GF-D8 (cell line): ENCODE data around the gene ZFP69.

ENCODE experiments used
- DNase-seq: peaks from one replicate; lab custom pipeline; 2025; lab: John Stamatoyannopoulos, UW

Gene ZFP69

DNA sequence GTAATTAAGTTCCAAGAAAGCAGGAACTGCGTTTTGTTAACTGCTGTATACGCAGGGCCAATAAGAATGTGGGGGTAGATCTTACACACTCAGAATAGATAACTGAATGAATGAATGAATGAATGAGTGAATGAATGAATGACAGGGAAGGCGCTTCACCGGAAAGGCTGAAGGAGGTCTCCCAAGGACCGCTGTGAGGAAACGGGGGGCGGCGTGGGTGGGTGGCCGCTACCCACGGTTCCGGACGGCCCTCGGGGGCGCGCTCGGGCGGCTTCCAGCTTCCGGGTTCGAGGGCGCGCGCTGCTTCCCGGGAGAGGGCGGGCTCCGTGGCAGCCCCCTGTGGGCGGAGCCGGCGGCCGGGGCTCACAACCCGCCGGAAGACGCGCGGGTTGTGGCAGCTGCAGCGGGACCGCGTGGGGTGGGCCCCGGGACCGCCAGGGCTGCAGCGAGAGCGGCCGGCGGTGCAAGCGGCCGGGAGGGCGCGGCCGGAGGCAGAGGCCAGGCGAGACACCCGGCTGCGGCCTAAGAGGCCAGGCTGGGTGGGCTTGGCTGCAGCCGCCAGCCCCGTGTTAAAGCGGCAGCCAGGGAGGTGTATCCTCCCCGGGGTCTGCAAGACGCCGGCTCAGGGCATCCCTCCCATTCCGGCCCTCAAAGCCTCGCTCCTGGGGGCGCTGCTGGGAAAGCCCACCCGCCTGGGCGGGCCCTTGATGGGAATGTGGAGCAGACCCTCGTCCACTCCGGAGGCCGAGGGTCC lies at the start of gene ZFP69:
ZFP69 (plus strand) TSS at position 367 of the 754 bp plus-strand sequence. CDS start 2,072 bp downstream, outside the sequence.
- DNase-seq: peak; percentile 32

DNA sequence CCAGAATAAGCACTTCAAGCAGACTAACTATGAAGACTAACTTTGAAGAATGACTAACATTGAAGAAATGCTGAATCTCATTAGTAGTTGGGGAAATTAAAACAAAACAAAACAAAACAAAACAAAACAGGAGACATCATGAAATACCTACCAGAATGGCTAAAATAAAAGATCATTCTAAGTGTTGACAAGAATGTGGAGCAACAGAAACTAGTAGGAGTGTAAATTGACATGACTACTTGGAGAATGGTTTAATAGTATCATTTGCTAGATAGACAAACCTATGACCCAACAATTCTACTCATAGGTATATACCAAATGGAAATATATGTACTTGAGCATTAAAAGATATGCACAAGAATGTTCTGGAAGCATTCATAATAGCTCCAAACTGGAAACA lies 45.7 kb upstream of the ZFP69 start:
- DNase-seq: no peak

DNA sequence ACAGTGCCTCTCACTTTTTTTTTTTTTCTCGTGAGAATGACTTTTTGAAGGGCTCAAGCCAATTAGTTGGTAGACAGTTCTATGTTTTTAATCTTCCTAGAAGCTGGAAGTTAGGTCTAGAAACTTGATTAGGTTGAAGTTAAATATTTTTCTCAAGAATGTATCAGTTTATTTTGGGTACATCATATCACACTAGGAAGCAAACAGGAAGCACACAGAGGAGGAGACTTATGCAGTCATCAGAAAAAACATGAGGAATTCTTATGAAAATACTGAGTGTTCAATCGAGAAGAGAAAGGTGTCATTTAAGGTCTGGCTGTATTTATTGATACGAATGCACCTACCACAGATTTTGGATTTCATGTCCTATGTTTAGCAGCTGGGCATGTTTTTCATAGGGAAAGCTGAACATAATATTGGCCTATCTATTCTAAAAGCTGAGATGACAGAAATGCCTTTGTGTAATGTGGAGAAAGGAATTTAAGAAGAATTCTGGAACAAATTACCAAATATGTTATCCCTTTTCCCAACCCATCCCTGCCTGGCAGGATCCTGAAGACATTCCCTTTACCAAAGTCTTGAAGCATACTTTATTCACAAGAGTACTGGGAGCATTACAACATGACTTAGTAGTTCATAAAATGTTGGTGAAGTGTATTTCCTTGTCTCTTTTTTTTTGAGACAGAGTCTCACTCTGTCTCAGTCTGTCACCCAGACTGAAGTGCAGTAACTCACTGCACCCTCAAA lies 44.3 kb upstream of the ZFP69 start:
- no peak for DNase-seq

DNA sequence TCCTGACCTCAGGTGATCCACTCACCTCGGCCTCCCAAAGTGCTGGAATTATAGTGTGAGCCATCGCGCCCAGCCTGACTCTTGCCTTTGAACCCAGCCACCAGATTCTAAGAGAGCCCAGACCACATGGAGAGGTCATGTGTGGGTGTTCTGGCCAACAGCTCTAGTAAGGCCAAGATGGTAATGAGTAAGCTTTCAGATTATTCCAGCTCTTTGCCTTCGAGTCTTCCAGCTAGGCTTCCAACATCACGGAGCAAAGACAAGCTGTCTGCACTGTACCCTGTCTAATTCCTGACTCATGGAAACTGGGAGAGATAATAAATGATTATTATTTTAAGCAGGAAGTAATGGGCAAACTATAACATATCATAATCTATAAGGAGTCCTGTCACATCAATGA lies 41.6 kb upstream of the ZFP69 start:
- DNase-seq: no peak

DNA sequence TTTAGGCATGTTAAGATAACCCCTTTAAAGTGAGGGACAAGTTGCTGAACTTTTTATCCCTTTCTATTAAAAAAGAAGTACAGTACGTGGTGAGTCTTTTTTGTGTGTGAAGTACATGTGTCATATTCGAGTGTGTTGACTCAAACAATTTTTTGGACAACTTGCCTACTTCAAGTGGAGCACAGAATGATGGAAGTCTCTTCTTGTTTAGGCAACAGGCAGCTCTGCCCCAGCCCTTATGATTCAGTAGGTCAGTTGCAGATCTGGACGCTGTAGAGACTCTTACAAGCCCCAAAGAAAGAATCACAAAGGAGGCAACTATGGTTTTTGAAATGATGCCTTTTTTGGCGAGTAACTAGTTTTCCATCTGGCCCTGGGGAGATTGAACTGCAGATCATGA lies 41.2 kb upstream of the ZFP69 start:
- no peak for DNase-seq

DNA sequence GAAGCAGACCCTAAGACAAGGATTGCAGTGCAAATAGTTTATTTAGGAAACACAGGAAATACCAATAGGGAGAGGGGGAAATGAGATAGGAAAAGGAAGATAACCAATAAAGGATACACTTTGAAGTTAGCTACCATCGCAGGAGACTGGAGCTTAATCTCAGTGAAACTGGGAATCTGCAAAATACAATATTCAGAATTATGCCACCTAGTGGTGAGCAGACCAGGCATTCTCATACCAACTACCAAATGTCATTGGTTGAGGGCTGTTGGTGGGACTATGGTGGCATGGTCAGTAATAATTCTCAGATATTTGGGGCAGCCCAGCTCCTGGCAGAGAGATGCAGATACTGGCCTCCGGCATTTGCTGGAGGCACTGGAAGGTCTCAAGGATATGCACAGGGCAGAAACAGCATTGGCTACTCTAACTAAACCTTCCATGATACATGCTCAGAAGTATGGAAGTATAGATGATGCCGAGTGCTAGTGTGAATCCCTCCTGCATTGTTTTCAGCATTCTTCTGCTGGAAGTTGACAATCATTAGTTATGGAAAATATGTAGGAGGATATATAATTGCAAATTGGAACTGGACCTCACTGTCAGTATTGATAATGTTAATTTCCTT lies 38.6 kb upstream of the ZFP69 start:
- DNase-seq: no peak

DNA sequence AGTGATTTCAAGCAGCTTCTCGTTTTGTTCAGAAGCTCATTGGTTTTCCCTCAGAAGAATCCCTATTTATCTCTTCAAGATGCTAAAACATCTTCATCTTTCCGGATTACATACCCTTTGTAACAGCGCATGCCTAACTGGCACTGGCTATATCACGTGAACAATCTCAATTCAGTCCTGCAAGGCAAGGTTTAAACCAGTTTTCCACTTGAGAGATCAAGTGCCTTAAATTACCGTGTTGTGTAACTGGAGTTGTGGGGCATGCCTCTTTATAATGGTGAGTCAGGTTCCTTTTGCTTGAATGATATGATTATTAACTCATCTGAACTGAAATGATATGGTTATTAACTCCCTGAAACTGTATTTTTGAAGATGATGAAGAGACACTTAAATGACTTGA lies 37.8 kb upstream of the ZFP69 start:
- DNase-seq: no peak

DNA sequence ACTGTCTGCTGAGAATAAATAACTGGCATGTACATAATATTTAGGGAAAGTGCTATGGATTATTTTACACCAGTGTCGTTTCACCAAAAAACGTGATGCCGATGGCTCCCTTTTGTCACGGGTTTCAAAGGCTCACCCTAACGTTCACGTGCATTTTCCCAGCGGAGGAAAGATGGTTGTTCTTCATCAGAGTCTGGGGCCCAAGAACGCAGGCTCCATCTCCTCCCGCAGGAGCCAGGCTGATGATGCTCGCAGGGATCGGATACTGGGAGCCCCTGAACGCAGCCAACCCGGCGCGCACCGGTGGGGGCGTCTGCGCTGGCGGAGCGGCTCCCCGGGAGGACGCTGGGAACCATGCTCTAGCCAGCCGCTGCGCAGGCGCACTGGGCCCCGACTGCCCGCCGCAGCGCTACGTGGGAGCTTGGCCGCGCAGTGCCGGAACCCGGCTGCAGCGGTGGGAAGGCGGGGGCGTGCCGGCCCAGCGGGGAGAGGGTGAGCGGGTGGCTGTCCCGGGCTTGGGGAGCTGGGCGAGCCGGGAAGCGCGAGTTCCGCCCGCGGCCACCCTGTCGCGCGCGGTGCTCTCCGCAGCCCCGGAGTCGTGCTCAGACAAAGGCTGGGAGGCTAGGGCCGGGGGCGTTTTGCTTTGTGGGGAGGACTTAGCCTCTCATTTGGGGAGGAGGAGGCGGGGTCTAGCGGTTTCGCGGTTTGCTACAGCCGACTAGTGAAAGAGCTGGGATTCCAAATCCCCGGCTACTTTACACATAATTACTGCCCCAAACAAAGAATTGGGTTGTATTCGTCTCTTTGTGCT lies 27.2 kb upstream of the ZFP69 start, which contains the start of gene ZFP69B:
ZFP69B (plus strand) TSS at position 793 of the 811 bp plus-strand sequence. CDS start 486 bp downstream, outside the sequence.
- DNase-seq: peak; percentile 63

DNA sequence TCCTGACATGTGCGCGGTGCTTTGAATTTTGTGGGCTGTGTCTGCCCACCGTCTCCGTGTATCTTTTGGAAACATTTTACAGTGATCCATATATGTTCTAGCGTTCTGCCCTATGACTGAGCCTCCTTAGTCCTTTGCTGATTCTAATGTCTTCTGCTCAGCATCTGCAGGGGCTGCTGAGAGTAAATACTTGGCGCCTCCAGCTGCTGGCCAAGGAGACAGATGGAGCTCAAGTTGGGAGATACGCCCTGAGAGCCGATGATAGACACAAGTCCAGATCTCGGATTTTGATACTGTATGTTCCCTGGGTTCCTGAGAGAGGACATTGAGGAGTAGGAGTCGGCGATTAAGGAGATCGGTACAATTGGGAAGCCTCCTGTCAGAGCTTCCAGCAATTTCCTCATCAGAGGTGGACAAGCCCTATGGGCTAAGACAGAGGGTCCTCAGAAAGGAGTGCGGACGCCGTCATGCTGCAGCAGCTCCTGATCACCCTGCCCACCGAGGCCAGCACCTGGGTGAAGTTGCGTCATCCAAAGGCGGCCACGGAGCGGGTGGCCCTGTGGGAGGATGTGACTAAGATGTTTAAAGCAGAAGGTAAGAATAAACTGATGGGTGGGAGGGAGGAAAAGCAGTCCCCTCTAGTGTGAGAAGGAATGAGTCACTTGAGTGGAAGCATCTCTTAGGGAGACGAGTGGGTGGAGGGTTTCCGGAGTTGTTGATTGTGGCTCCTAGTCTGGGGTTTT lies 26.4 kb upstream of the ZFP69 start:
- DNase-seq: no peak

DNA sequence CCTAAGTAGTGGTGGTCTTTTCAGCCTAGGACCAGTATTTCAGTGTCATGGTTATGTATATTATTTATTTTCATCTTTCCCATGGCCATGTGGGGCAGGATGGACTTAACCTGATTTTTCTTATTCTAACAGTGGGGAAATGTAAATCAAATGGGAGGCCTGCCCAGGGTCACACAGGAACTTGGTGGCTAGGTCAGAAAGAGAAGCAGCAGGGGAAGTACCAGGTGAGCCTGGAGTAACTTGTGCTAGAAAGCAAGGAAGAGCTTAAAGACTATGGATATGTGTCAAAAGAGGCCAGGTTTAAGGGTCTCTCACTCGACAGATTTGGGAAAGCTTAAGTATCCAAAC lies 25.9 kb upstream of the ZFP69 start:
- no peak for DNase-seq

DNA sequence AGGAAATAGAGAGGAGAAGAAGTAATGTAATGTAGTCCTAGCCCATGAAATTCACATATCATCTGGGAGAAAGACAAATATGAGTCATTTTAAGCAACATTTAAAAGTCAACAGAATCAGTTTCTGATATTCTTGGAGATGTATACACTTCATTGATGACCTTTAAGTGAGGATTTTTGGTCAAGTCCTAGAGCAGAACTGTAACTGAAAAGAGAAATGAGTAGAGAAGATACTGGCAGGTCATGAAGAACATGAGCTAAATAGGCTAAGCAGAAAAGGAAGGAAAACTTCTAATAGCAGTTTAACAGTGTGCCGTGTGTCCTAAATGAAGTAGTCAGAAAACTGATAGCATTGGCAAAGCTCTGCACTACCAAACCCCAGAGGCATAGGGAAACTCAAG lies 22.2 kb upstream of the ZFP69 start:
- no peak for DNase-seq

DNA sequence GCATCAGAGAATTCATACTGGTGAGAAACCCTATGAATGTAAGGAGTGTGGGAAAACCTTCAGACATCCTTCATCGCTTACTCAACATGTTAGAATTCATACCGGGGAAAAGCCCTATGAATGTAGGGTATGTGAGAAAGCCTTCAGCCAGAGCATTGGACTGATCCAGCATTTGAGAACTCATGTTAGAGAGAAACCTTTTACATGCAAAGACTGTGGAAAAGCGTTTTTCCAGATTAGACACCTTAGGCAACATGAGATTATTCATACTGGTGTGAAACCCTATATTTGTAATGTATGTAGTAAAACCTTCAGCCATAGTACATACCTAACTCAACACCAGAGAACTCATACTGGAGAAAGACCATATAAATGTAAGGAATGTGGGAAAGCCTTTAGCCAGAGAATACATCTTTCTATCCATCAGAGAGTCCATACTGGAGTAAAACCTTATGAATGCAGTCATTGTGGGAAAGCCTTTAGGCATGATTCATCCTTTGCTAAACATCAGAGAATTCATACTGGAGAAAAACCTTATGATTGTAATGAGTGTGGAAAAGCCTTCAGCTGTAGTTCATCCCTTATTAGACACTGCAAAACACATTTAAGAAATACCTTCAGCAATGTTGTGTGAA lies 14.0 kb upstream of the ZFP69 start:
- DNase-seq: no peak

DNA sequence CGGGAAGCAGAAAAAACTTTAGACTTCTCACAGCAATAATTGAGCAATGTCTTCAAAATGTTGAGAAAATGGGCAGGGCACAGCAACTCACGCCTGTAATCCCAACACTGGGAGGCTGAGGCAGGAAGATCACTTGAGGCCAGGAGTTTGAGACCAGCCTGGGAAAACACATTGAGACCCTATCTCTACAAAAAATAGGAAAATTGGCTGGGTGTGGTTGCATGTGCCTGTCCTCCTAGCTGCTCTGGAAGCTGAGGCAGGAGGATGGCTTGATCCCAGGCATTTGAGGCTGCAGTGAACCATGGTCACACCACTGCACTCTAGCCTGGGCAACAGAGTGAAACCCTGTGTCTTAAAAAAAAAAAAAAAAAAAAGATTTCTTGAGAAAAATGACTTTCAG lies 7.8 kb upstream of the ZFP69 start:
- DNase-seq: no peak

DNA sequence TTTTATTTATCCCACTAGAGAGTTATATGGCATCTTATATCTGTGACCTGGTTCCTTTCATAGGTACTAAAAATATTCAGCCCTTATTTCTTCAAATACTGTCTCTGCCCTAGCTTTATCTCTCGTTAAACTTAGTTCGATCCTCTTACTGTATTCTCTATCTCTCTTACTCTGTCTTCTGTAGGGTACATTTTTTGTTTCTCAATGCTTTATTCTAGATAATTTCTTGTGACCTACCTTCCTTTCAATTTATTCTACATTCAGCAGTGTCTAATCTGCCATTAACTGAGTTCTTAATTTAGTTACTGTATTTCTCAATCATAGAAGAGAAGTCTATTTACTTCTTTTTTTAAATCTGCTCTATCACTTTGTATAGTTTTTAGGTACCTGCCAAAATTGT lies 1.8 kb upstream of the ZFP69 start:
- DNase-seq: no peak

DNA sequence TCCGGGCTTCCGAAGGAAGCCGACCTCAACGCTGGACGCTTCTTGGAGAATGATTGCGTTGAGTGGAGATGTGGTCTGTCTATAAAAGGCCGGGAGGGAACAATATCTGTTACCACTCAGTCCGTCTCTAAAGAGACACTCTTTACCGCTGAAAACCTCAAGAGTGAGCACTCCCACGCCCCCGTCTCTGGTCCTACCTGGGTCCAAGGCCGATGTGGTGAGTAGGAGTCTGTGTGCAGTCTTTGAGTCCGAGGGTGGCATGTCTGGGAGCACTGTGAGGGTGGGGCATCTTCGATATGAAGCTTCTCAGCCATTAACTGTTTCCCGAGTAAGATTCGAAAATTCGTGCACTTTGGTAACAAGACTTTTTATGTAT lies 576 bp downstream of the ZFP69 start:
- DNase-seq: no peak

DNA sequence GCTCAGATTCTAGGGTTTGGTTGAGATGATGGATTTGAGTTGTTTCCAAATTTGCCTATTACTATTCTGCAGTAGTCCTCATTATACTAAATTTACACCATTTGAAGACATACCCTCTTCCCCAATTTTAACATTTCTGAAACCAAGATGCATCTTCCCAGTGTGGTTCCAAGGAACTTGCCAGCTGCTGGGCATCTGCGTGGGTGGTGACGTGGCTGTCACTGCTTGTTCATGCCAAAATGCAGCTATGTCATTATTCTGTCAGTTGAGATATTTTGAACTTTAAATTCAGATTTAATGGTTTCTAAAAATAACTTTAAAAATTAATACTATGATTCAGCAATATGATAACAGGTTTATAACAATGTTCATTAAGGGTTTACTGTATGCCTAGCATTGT lies 1.2 kb downstream of the ZFP69 start:
- no peak for DNase-seq

DNA sequence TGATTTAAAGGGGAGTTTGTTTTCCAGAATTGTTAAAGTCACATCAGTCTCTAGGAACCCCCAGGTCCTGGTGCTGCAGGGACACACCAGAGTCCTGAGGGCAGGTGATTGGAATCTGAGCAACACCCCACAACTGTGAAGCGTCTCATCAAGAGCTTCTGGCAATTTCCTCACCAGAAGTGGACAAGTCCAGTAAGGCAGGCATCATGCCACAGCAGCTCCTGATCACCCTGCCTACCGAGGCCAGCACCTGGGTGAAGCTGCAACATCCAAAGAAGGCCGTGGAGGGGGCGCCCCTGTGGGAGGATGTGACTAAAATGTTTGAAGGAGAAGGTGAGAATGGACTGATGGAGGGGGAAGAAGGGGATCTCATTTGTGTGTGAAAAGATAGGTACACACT lies 2.1 kb downstream of the ZFP69 start:
- no peak for DNase-seq

DNA sequence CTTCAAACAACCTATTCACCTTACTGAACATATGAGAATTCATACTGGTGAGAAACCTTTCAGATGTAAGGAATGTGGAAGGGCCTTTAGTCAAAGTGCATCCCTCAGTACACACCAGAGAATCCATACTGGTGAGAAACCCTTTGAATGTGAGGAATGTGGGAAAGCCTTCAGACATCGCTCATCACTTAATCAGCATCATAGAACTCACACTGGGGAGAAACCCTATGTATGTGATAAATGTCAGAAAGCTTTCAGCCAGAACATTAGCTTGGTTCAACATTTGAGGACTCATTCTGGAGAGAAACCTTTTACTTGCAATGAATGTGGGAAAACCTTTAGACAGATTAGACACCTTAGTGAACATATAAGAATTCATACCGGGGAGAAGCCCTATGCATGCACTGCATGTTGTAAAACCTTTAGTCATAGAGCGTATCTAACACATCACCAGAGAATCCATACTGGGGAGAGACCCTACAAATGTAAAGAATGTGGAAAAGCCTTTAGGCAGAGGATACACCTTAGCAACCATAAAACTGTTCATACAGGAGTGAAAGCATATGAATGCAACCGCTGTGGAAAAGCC lies 18.3 kb downstream of the ZFP69 start:
- DNase-seq: no peak

DNA sequence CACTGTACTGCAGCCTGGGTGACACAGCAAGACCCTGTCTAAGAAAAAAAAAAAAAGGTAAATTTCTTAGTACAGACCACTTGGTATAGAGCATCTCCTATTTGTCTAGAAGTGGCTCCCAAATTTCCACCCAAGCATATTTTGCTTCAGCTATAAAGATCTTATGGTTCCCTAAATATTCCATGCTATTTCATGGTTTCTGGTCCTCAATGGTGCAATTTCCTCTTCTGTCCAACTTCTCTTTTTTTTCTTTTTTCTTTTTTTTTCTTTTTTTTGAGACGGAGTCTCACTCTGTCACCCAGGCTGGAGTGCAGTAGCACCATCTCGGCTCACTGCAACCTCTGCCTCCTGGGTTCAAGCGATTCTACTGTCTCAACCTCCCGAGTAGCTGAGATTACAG lies 25.6 kb downstream of the ZFP69 start:
- DNase-seq: peak; percentile 7

DNA sequence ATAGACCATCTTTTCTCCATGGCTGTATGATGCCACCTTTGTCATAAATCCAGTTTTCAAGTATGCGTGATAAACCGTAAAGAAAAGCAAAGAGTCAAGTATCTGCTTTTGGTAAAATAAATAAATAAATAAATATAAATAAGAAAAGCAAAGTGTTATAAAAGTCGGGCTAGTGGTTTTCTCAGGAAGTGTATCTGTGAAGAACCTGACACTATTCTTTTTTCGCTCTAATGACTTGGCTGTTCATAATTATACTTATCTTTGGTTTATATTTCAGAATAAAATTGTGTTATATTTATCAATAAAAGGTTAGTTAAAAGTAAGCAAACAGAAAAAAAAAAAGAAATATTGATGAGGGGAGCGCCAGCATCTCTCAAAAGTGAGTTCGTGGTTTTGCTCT lies 30.9 kb downstream of the ZFP69 start:
- DNase-seq: no peak
